ENCODE data around the gene PLEK.
"Not testable (repeated sequence)": the region's sequence is repeated elsewhere in the genome, so short reads cannot be mapped to it uniquely, and the experiment has no call there.

Gene PLEK

DNA sequence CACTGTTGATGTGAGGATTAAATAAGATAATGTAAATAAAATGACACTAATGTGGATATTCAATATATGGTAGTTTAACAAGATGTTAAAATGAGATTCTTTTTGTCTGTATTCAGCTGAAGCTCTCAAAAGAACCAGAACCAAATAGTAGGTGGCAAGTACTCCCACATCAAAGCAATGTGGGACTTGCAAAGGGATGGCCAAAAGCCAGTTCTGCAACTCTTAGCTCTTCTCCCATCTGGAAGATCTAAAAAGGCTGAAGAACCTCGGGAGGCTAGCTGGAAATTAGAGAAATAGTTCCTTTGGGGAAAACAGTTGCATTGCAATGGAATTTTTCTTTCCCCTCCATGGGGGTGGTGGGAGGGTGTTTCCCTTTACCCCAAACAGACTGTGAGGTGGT lies 53.3 kb downstream of the PLEK start:
- no peak for DNase-seq

GRCh38 chr2:68418855-68419254 lies 53.8 kb downstream of the PLEK start:
- DNase-seq, result no peak

GRCh38 chr2:68420254-68420910 lies 55.3 kb downstream of the PLEK start:
- DNase-seq, result no peak

DNA sequence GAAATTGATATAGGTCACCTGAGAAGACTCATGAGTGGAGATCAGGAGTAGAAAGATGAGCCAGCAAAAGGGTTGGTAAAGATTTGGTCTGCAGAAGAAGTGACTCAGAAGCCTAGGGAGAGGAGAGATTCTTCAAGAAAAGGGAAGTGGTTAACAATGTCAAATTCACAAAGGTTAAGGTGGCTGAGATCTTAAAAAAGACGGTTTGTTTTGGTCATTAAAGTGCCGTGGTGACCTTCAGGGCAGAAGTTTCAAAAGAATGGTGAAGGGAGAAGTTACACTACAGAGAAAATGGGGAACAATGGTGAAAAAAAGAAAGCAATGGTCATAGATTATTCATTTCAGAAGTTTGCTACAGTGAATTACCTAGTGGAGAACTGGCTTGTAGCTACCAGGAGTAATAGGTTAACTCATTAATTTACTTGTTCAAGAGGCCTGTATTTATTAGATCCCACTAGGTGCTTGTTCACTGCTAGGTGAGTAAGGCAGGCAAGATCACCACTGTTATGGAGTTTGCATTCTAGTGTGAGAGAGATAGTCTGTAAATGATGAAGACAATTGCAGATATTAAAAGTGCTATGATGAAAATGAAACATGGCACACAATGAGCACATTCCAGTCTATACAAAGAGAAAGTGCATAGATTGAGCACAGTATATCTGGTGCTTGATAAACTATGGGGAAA lies 59.0 kb downstream of the PLEK start:
- no peak for DNase-seq

GRCh38 chr2:68425503-68425902 lies 60.4 kb downstream of the PLEK start:
- DNase-seq, result no peak

DNA sequence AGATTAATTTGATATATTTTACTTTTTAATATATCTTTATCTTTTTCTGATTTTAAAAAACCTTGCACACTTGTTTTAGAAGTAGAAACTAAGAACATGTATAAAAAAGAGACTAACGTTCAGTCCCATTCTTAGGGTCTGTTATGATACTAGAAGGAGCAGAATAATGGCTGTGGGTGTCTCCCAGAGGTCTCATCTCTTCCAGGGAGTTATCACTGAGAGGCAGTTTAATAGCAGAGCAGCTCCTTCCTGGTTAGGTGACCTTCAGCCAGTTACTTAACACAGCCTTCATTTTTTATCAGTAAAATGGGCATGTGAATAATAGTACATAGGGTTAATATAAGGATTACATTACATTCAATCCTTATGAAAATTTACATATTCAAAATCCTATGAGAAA lies 61.4 kb downstream of the PLEK start:
- DNase-seq, result no peak

GRCh38 chr2:68426848-68427579 lies 61.9 kb downstream of the PLEK start:
- no peak for DNase-seq

- DNase-seq, result no peak
Observed at GRCh38 chr2:68428126-68428525, 63.0 kb downstream of the PLEK start.

DNA sequence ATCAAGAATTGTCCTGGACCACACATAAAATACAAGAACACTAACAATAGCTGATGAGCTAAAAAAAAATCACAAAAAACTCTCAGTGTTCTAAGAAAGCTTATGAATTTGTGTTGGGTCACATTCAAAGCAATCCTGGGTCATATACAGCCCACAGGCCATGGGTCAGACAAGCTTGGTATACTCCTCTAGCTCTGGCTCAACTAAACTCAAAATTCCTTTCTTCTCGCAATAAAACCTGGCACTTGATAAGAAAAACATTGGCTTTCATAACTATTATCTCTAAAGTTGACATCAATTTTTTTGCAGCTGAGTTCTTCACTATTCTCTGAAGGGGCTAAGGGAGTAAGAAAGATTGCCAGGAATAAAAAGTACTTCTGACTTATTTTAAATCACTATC lies 63.7 kb downstream of the PLEK start:
- no peak for DNase-seq

DNA sequence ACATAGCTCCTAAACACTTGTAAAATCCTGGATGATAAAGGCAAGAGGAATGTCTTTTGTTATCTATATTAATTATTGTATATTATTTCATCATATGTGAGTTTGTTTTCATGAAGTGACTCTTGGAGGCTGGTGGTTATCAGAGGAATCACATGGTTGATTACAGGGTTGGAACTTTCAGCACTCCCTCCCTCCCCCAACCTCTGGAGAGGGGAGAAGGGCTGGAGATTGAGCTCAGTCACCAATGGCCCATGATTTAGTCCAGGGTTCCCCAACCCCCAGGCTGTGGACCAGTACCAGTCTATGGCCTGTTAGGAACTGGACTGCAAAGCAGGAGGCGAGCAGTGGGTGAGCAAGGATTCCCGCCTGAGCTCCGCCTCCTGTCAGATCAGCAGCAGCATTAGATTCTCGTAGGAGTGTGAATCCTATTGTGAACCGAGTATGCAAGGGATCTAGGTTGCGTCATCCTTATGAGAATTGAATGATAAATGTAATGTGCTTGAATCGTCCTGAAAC lies 64.3 kb downstream of the PLEK start:
- no peak for DNase-seq

DNA sequence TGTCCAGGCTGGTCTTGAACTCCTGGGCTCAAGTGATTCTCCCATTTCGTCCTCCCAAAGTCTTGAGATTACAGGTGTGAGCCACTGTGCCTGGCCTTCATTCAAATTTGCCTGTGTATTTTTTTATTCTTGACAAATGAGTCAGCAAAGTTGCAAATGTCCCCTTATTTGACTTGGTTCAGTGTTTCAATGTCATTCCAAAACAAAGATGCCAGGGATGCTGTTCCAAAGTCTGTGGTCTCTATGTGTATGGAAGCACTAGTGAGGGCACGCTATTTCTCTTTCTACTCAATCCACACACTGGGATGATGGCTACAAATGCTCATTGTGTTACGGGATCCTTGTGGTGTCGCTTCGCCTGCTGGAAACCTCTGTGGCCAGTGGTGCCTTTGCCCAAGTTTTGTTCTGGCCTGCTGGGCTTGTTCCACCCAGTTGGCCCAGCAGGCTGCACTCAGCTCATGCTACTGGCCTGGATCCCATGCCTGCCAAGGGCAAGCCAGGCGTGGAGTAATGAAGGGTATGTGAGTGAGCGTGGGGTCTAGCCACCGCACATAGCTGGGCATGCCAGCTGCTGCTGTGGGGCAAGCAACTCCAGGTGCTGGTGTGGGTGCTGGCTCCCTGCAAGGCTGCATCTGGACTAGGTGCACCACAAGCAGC lies 66.4 kb downstream of the PLEK start:
- no peak for DNase-seq

GRCh38 chr2:68432696-68433658 lies 67.9 kb downstream of the PLEK start:
- no peak for DNase-seq

- no peak for DNase-seq
Observed at GRCh38 chr2:68434981-68435380, 69.9 kb downstream of the PLEK start.

DNA sequence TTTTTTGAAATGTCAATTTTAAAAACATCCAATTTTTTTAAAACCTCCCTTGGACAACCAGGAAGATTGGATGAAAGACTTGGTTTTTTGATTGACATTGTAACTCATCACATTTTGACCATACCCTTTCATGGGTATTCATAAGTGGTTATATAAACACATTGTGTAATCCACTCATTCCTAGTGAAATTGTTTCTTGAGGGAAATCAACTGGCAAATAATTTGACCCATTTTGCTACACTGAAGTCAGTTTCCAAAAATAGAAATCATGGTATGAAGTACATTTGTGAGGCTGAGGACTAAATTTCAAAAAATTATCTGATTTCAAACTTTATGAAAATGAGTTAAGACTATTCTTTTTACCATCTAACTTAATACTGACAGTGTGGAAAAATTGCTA lies 70.5 kb downstream of the PLEK start:
- no peak for DNase-seq

DNA sequence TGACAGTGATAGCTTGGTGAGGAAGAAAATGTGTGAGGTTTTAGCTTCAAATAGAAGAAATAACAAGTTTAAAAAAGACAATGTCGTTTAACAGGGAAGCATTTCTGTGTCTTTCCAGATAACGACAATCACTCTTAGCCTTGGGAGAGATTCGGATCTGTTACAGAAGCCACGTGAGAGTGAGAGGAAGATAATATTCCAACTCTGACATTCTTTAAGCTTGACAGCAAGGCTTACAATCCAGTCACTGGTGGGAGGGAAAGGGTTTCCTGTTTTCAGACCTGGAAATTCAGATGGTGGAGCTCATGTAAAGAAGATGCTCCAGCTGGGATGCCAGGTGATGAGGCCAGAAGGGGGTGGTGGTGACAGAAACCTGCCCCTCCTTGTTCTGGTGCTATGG lies 71.2 kb downstream of the PLEK start:
- DNase-seq, result no peak

DNA sequence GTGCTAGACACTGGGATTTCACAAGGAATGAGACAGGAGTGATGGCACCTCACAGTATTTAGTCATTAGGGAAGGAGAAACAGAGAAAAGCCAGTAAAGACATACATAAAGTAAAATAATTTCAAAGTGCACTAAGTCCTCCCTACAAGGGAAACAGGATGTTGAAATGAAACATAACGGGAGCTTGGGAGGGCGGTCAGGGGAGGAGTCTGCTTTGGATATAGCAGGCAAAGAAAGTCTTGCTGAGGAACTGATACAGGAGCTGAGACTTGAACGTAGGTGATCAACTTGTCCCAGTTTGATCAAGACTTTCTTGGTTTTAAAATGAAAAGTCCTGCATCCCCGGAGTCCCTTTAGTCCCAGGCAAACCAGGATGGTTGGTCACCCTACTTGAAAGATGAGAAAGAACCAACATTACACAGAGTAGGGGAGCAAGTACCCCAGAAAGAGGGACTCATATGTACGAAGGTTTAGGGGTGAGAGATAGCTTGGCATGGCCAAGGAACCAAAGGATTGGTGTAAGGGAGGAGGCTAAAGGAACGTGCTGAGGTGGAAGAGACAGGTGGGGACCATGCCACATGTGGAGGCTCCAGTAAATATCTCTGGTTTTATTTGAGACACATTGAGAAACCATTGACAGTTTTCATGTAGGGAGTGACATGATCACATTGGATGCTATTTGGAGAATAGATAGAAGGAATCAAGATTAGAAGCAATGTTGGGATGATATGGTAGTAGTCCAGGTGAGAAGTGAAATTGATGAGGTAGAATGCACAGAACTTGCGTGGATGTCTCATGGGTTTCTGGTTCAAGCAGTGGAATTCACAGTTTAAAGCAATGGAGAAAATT lies 73.6 kb downstream of the PLEK start:
- DNase-seq, result no peak

DNA sequence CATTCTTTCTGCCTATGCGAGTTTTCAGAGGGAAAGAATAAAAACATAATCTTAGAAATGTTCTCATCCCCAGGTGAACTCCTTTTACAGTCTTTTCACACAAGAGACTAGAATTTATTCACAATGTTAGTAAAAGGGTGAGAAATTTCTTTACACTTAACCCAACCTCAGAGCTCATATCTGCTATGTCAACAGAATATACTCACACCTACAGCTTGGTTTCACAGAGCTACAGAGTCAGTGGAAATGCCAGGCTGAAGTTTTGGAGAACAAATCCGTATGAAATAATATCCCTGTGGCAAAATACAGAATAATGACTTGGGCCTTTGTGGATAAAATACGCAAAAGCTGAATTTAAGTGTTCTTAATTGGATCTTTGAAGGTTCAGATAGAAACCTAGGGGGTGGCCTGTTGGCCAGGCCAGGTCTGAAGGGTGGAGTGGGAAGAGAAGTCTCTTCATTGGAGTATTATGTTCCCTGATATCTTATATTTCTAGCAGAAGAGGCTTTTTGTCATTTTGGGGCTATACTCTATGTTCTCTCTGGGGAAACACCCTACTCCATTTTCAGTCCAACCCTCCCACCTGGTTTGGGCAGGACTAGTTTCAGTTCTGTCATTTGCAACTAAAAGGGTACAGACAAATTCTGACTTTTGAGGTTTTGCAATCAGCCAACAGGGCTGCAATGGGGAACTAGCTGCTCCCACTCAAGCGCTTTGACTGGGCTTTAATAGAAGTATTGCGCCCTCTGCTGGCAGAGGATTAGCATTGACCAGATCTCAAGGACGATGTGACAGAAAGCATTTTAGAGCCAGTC lies 76.3 kb downstream of the PLEK start:
- peak; percentile 76 to 86 for DNase-seq

DNA sequence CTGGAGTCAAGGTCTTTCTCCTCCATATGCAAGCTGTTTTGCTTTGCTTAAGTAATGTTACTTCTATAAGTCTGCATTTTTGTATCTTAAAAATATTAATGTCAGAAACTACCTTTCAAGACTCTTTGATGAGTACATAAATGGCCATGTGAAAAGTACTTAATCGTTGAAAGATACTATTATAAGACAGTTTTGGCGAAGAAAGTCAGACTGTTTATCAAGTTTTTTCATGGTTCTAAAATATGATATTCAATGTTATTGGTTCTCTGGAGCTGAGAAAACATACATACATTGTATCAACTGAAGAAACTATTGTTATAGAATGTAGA lies 76.9 kb downstream of the PLEK start:
- DNase-seq, result no peak

- DNase-seq, result not testable (repeated sequence)
Observed at GRCh38 chr2:68446425-68446824, 81.3 kb downstream of the PLEK start.

Data from activated CD4-positive, alpha-beta T cell treated with anti-CD3 and anti-CD28 coated beads, Interleukin-2, amount 50 U/mL, for 48 hours (primary cell).